Stimulated activated CD4-positive, alpha-beta T cell treated with anti-CD3 and anti-CD28 coated beads, Interleukin-12 subunit alpha, Interleukin-12 subunit beta, amount 100 ng/mL, for 24 hours (primary cell): Measurements from ENCODE around the gene TFF2.
A peak's percentile ranks its signal among the peaks of the same experiment; 100 is the strongest.

ENCODE experiments used
- DNase-seq, 2 experiments: peaks; one replicate each; pipeline ENCODE4 v3.0.0-alpha.2; 2020; ENCODE audit warnings: low read depth in 2 of 2

The TFF2 gene

DNA sequence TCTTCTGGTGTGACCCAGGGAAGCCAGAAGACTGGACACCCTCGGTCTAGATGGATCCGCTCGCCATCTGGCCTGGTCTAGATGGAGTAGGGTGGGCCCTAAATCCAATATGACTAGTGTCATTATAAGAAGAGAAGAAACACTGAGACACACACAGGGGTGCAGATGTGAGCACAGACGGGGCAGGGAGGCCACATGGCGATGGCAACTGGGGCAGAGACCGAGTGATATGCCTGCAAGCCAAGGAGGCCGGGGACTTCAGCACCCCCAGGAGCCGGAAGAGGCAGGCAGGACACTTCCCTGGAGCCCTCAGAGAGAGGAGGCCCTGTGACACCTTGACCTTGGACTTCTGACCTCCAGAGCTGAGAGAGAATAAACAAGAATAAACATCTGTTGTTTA, 30.0 kb downstream of the TFF2 start:
- DNase-seq, result no peak

- no peak for DNase-seq
These were observed 30.8 kb downstream of the TFF2 start for GRCh38 chr21:42319851-42320572.

- DNase-seq, result no peak
These were observed 31.4 kb downstream of the TFF2 start for GRCh38 chr21:42319376-42319775.

- DNase-seq, result no peak
These were observed 32.7 kb downstream of the TFF2 start for GRCh38 chr21:42317826-42318746.

DNA sequence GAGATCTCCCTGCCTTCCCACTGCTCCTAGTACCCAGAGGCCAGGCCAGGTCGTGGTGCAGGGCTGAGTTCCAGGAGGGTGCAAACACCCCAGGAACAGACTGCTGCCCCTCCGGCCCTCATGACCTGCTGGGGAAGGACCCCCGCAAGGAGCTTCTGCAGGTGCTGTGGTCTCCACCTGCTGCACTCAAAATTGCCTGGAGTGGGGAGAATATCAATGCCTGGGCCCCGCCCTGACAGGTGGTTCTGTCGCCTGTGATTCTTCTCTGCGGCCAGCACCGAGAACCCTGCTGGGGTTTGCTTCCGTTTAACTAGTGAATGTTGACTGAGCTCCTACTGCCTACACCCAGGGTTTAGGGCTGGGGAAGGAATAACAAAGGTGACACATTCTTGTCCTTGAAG, 33.5 kb downstream of the TFF2 start:
- DNase-seq, result no peak

DNA sequence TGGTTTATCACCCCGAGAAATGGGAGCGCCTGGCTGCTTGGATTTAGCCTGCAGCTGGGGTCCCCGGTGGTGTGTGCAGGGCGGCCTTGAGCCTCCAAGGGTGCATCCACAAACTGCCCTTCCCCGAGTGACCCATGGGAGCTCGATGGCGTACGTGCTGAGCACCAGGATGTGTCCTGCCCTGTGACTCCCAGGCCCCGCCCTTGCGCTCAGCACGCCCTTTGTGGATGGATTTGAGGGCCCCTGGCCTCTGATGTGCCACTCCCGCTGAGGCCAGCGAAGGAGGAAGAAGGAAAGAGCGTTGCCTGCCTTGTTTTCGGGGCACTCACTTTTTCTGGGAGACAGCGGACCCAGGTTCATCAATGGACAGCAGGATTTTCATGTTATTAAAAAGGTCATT, 33.9 kb downstream of the TFF2 start:
- no peak for DNase-seq

- DNase-seq, result no peak
These were observed 35.4 kb downstream of the TFF2 start, which contains the start of gene TFF3 for GRCh38 chr21:42315296-42315891. Gene TFF3 (minus strand): TSS chr21:42315409. CDS start chr21:42315374, 35 bp downstream.

DNA sequence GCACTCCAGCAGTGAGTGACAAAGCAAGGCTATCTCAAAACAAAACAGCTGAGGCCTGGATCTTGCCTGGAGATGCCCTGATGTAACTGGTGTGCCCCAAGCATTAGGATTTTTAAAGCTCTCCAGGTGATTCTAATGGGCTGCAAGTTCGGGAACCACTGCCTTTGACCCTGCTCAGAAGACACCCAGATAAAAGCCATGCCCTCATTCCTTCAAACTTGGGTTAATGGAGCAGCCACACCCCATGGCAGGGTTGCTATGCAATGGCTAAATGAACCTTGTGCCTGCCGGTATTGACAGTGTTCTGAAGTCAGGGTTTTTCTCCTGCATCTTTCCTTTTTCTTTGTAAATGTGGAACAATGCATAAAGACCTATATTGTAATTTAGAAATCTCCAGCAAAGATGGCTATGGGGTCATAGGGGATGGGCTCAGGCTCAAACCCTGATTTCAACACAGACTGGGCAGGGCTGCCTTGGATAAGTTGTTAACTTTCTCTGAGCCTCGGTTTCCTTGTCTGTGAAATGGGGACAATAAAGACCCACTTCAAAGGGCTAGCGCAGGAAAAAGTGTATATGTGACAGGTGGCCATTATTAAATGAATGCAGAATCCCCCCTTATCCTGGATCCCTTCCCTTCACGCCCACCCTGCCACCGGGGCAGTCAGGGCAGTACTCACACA, 36.0 kb downstream of the TFF2 start:
- DNase-seq, result no peak

GRCh38 chr21:42313501-42313969, 37.3 kb downstream of the TFF2 start:
- no peak for DNase-seq

GRCh38 chr21:42312626-42313104, 38.1 kb downstream of the TFF2 start:
- DNase-seq, result no peak

DNA sequence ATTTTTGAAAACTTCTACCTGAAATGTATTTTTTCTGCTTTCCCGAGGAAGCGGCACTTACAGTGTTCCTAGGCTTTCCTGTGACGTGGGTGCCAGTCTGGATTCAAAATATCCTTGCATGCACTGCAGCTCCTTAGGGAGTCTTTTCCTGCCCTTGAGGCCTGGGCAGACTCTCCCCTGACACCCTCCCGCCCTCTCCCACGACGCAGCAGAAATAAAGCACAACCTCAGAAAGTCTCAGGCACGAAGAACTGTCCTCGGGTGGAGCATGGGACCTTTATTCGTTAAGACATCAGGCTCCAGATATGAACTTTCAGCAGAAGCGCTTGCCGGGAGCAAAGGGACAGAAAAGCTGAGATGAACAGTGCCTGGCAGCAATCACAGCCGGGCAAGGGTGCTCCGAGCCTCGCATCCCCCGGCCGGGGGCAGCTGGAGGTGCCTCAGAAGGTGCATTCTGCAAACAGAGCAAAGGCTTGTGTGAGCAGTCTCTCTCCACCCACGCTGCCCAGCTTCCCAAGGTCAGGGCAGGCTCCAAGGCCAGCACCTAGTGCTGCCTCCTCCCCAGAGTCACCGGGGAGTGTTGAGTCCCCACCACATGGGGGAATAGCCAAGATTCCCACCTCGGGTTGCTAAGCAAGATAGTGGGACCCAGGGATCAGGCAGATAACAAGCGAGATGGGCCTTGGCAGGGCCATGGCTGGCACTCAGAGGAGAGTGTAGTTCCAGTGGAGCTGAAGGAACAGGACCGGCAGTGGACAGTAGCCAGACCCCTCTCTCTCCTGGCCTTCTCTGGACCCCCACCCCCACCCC, 38.8 kb downstream of the TFF2 start:
- DNase-seq, result no peak

- no peak for DNase-seq
These were observed 39.6 kb downstream of the TFF2 start for GRCh38 chr21:42311160-42311559.

DNA sequence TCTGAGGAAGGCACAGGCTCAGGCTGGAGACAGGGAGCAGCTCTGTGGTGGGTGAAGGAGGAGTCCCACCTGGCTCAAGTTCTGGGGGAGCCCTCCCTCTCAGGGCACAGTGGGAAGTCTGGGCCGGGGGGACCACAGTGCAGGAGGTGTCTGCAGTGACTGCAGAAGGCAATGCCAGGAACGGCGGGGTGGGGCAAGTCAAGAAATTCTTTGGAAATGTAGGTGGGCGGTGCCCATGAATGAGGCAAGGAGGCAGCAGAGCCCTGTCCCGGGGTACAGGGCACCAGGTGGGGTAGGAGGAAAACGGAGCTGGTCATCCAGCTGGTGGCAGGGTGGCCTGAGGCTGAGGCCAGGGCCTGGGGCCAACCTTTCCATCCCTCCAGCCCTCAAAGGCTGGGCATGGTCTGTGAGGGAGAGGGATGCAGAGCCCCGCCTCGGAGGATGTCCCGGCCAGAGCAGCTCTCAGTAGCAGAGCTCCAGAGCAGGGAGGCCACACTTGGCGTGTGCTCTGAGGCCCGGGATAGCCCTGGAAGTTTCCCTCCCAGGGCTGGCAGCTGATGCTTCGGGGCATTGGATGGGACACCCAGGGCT, 40.3 kb downstream of the TFF2 start:
- DNase-seq, result no peak

- DNase-seq, result peak; percentile 38 to 63
These were observed 41.0 kb downstream of the TFF2 start for GRCh38 chr21:42309753-42310213.

DNA sequence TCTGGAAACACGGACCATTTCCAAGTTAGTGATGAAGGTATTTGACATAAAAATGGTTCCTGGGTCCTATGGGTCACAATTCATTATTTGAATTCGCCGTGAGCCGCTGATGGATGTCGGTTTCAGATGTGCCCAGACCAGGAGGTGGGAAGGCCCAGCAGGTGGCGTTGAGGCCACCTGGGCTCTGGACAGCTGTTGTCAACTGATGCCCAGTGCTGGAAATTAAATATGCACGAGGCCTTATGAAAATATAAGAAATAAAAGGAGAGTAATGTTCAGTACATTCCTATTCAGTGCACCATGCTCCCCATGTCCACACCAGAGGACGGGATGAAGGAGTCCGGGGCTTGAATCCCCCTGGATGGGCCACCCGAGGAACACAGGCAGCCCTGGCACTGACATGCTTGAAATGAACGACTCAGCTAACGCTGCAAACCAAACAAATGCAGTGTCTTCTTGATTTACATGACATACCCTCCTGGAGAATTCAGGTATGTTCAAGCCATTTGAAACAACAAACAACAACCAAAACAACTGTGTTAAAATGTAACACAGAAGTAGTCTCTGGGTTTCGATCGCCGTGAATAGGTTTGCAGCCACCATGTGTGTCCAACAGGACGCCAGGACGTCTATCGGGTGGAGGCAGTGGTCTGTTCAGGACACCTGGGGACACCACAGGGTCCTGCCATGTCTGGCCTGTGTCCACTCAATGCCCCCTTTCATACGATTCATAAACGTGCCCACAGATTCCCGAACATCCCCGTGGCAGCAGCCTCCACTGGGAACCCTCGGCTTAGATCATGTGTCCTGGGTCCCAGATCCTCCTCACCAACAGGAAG, 41.7 kb downstream of the TFF2 start:
- DNase-seq, result no peak

- no peak for DNase-seq
These were observed 42.5 kb downstream of the TFF2 start for GRCh38 chr21:42308161-42308913.

GRCh38 chr21:42307106-42307505, 43.7 kb downstream of the TFF2 start:
- no peak for DNase-seq

GRCh38 chr21:42306366-42307035, 44.3 kb downstream of the TFF2 start:
- no peak for DNase-seq
